Endothelial cell of umbilical vein (primary cell): ENCODE results near the gene UBTD2. TPM values are rescaled to one million over a fixed set of nuclear protein-coding genes. Genes with fewer than 3 reads are reported as not detected.

Experiments used
- BruUV-seq: library from RNA; stranded (reverse); fragments of 400-500 nt; replicated peaks from 2 replicates; lab custom pipeline; 2021; lab: Mats Ljungman, UMichigan
- CTCF ChIA-PET: fragments of 300-600, 350-600 bp; sonication (Branson Sonifier 250); formaldehyde crosslinking; loops from one replicate; lab custom pipeline; 2021; ENCODE audit warnings: antibody characterized with exemption, inconsistent platforms; lab: Charles Lee
- POLR2A ChIA-PET: fragments of 300-600, 350-600 bp; sonication (Branson Sonifier 250); formaldehyde crosslinking; loops from one replicate; lab custom pipeline; 2021; ENCODE audit warnings: antibody characterized with exemption, inconsistent platforms; lab: Charles Lee
- DNase-seq: peaks from one replicate; pipeline ENCODE4 v3.0.0-alpha.2; 2011; ENCODE audit warnings: low read depth, low spot score
- FAIRE-seq: peaks from 2 replicates; lab custom pipeline; 2011; peaks lifted over from hg19 to GRCh38; lab: Jason Lieb, UNC
- H2AFZ ChIP-seq: 2 replicates; pipeline ENCODE4 v1.6.0; 2012; ENCODE audit warnings: low read depth, low read length, control low read depth, inconsistent platforms
- H3K27ac ChIP-seq: 2 replicates; pipeline ENCODE4 v1.5.1; 2011; ENCODE audit warnings: low read depth, mild to moderate bottlenecking, control low read depth, low read length, moderate library complexity; ENCODE audit not compliant: insufficient read depth
- H3K27me3 ChIP-seq, 2 experiments: 2 replicates each; pipeline versions ENCODE4 v1.6.0 to v1.6.1; 2011; ENCODE audit warnings: low read length in 2 of 2, mixed read lengths in 1 of 2; ENCODE audit not compliant: control insufficient read depth in 2 of 2, insufficient read depth in 2 of 2
- H3K36me3 ChIP-seq, 2 experiments: 2 replicates in 1 of 2; 3 replicates in 1 of 2; pipeline ENCODE4 v1.5.1; 2011; ENCODE audit warnings: low read length in 2 of 2, mild to moderate bottlenecking in 1 of 2, moderate library complexity in 1 of 2; ENCODE audit not compliant: control insufficient read depth in 2 of 2, insufficient read depth in 2 of 2; ENCODE audit errors: extremely low read depth in 1 of 2
- H3K4me1 ChIP-seq: 3 replicates; pipeline ENCODE4 v1.5.1; 2011; ENCODE audit warnings: mild to moderate bottlenecking, low read length; ENCODE audit not compliant: control insufficient read depth, insufficient read depth; ENCODE audit errors: extremely low read depth
- H3K4me2 ChIP-seq: 2 replicates; pipeline ENCODE4 v1.6.1; 2011; ENCODE audit warnings: low read length, control low read depth, mixed read lengths; ENCODE audit not compliant: insufficient read depth
- H3K4me3 ChIP-seq, 3 experiments: fragments of 200-600 bp in 1 of 3; sonication (generic), shearing (Covaris generic) in 1 of 3; replicated peaks in 1 of 3; 2 replicates each; pipeline ENCODE4 v1.5.1; 2011 to 2016; ENCODE audit warnings: control low read depth in 3 of 3, low read length in 3 of 3, mild to moderate bottlenecking in 2 of 3, inconsistent platforms in 1 of 3, low read depth in 1 of 3, moderate library complexity in 1 of 3; ENCODE audit not compliant: insufficient read depth in 1 of 3
- H3K79me2 ChIP-seq: 2 replicates; pipeline ENCODE4 v1.6.0; 2012; ENCODE audit warnings: low read length, inconsistent platforms; ENCODE audit not compliant: control insufficient read depth, insufficient read depth
- H3K9ac ChIP-seq: replicated peaks from 2 replicates; pipeline ENCODE3; 2011; ENCODE audit warnings: low read length, control low read depth; ENCODE audit not compliant: insufficient read depth; ENCODE audit errors: extremely low read depth
- H3K9me1 ChIP-seq: replicated peaks from 3 replicates; pipeline ENCODE4 v1.6.0; 2011; ENCODE audit warnings: mild to moderate bottlenecking, low read length; ENCODE audit not compliant: control insufficient read depth, insufficient read depth; ENCODE audit errors: extremely low read depth
- H3K9me3 ChIP-seq: replicated peaks from 2 replicates; pipeline ENCODE4 v1.5.1; 2012; ENCODE audit warnings: low read length, inconsistent platforms; ENCODE audit not compliant: control insufficient read depth, insufficient read depth
- H4K20me1 ChIP-seq: replicated peaks from 2 replicates; pipeline ENCODE3; 2011; ENCODE audit warnings: mild to moderate bottlenecking, low read length; ENCODE audit not compliant: control insufficient read depth, insufficient read depth; ENCODE audit errors: extremely low read depth
- CTCF ChIP-seq, 2 donors: IDR thresholded peaks; 1 replicate in 1 of 2; 2 replicates in 1 of 2; pipeline ENCODE4 v1.5.1; 2011; ENCODE audit warnings: low read length in 2 of 2, mild to moderate bottlenecking in 2 of 2, moderate library complexity in 2 of 2, control low read depth in 1 of 2, inconsistent platforms in 1 of 2, low read depth in 1 of 2; ENCODE audit not compliant: insufficient read depth in 1 of 2; ENCODE audit errors: extremely low read depth in 1 of 2
- EZH2 ChIP-seq: IDR thresholded peaks from 2 replicates; pipeline ENCODE4 v1.6.1; 2012; ENCODE audit warnings: borderline replicate concordance, low read depth, mild to moderate bottlenecking, moderate library complexity, low read length, inconsistent platforms; ENCODE audit not compliant: severe bottlenecking
- FOS ChIP-seq: IDR thresholded peaks from 2 replicates; pipeline ENCODE4 v1.6.1; 2011; ENCODE audit warnings: mild to moderate bottlenecking, low read length, moderate library complexity, borderline replicate concordance; ENCODE audit not compliant: insufficient read depth
- GATA2 ChIP-seq: IDR thresholded peaks from 2 replicates; pipeline ENCODE4 v1.7.0; 2011; ENCODE audit warnings: low read depth, mild to moderate bottlenecking, moderate library complexity, mixed read lengths, low read length; ENCODE audit not compliant: insufficient read length, insufficient read depth
- JUN ChIP-seq: IDR thresholded peaks from 2 replicates; pipeline ENCODE4 v1.6.1; 2011; ENCODE audit warnings: borderline replicate concordance, low read depth; ENCODE audit not compliant: insufficient read length, insufficient read depth
- MYC ChIP-seq: IDR thresholded peaks from one replicate; pipeline ENCODE4 v1.6.1; 2011; ENCODE audit warnings: mild to moderate bottlenecking, low read depth, low read length
- POLR2A ChIP-seq: IDR thresholded peaks from 2 replicates; pipeline ENCODE4 v1.6.1; 2012; ENCODE audit warnings: low read depth, mild to moderate bottlenecking, control low read depth, low read length
- POLR2AphosphoS5 ChIP-seq: IDR thresholded peaks from 2 replicates; pipeline ENCODE4 v1.6.1; 2012; ENCODE audit warnings: low read depth, mild to moderate bottlenecking, control low read depth, low read length, moderate library complexity; ENCODE audit not compliant: insufficient read depth
- dilution Hi-C: fragments of 300-500 bp; cut with MboI; formaldehyde crosslinking; loops from one replicate; pipeline ENCODE4 v1.15.0; 2019; ENCODE audit warnings: low sequenced_read_pairs; ENCODE audit not compliant: extremely low pct_ligation_motif_present
- intact Hi-C: fragments of 100-400 bp; cut with micrococcal nuclease; formaldehyde crosslinking; loops from one replicate; pipeline ENCODE4 v1.10.0; 2022
- polyA plus RNA-seq, 4 experiments: library from polyadenylated mRNA; depleted of rRNA in 3 of 4; stranded (reverse) in 3 of 4; unstranded in 1 of 4; fragments of >200 nt; gene quantifications; 2 replicates each; pipeline versions ENCODE4 v1.2.1 to v1.2.3, GENCODE V29; 2011 to 2012; ENCODE audit warnings: missing spikeins in 1 of 4
- total RNA-seq: library from RNA; stranded (reverse); gene quantifications from 2 replicates; pipeline ENCODE4 v1.2.3, GENCODE V29; 2021
- TF ChIP-seq, protein P1 (sequence below): IDR thresholded peaks from 2 replicates; pipeline ENCODE4 v1.6.1; 2011; ENCODE audit not compliant: insufficient read depth, insufficient read length

Gene UBTD2
- total and polyA plus RNA-seq, 2 donors (not counting 3 experiments of a cell fraction or from before 2014, with no cell fraction given), result 10.1 to 22.6 TPM

- Histone ChIP-seq H3K36me3 (no peaks in the 10 kb centered on the region), H3K27ac (no peak overlapping the region), H3K27me3 (no peaks in the 10 kb centered on the region), H4K20me1 (peaks cover 11% of the 10 kb centered on the region), H3K9ac (no peak overlapping the region), H3K9me3 (no peaks in the 10 kb centered on the region), H2AFZ (no peak overlapping the region), H3K4me1 (peaks cover 2% of the 10 kb centered on the region), H3K9me1 (no peaks in the 10 kb centered on the region), H3K79me2 (peaks cover 41% of the 10 kb centered on the region), H3K4me2 (no peak overlapping the region), H3K4me3 (no peak overlapping the region)
- ChIA-PET POLR2A (no interaction called here), CTCF (no interaction called here)
- FAIRE-seq (no peak), DNase-seq (no peak)
- TF ChIP-seq, protein P1, sequence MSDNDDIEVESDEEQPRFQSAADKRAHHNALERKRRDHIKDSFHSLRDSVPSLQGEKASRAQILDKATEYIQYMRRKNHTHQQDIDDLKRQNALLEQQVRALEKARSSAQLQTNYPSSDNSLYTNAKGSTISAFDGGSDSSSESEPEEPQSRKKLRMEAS, result no peak
- TF ChIP-seq GATA2 (no peak), MYC (no peak), POLR2AphosphoS5 (no peak), FOS (no peak), EZH2 (no peak), POLR2A (no peak), JUN (no peak)
- dilution Hi-C loops (no loop called here), intact Hi-C loops (no loop called here)
- no TSS peak for BruUV-seq
Measured at GRCh38 chr5:172243302-172243701, 40.3 kb downstream of the UBTD2 start.

DNA sequence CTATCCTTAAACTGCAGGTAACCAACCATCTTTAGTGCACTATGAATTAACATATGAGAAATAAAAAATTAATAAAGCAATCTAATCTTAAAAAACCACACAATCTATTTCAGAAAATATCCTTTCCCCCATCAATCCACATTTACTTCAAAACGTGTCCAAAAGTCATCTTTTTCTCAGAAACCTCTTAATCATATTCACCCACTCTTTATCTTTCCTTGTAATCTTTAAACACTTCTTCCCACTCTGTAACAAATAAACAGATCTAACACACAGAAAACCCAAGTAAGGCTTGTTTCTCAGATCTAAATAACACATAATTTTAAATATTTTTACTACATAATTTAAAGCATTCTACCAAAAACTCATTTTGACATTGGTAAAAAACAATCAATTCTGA is 45.2 kb downstream of the UBTD2 start:
- H2AFZ ChIP-seq, result no peak overlapping the region
- ChIA-PET CTCF (no interaction called here), POLR2A (no interaction called here)
- peaks cover 0 to 2% of the 10 kb centered on the region in 2 experiments for H3K36me3 ChIP-seq
- H3K27ac ChIP-seq, result no peak overlapping the region
- TF ChIP-seq FOS (no peak), POLR2A (no peak), EZH2 (no peak), MYC (no peak), GATA2 (no peak), POLR2AphosphoS5 (no peak), CTCF (IDR thresholded peaks at IDR 0.05; ENCODE audit: extremely low read depth in 1 of 2, insufficient read depth in 1 of 2, low read depth in 1 of 2, low read length in 2 of 2) (no peak)
- TF ChIP-seq, protein P1, result no peak
- DNase-seq, result no peak
- H3K4me3 ChIP-seq, result no peak overlapping the region
- H3K9me3 ChIP-seq, result no peaks in the 10 kb centered on the region
- peaks cover 38% of the 10 kb centered on the region for H3K79me2 ChIP-seq
- FAIRE-seq, result no peak
- no TSS peak for BruUV-seq
- dilution Hi-C loops (no loop called here), intact Hi-C loops (no loop called here)
- peaks cover 2% of the 10 kb centered on the region for H3K9me1 ChIP-seq
- peaks cover 21% of the 10 kb centered on the region for H4K20me1 ChIP-seq
- H3K4me1 ChIP-seq, result peaks cover 10% of the 10 kb centered on the region
- H3K4me2 ChIP-seq, result no peak overlapping the region
- H3K9ac ChIP-seq, result no peak overlapping the region
- H3K27me3 ChIP-seq, result no peaks in the 10 kb centered on the region
